ENCODE data around the gene CABLES2.

- TF ChIP-seq GATA3 (IDR thresholded peaks at IDR 0.05; ENCODE audit: low read depth, low read length) (no peak), GATA2 (IDR thresholded peaks at IDR 0.05; ENCODE audit: low read depth, low read length) (no peak)
Observed at GRCh38 chr20:62448788-62449187, 41.7 kb upstream of the CABLES2 start.

Data from SH-SY5Y (cell line).